GM23338 (cell line): ENCODE measurements around the gene ATP8B4. TPM values are rescaled to one million over a fixed set of nuclear protein-coding genes. Genes with fewer than 3 reads are reported as not detected.
A peak's percentile ranks its signal among the peaks of the same experiment; 100 is the strongest.

Experiments
- ATAC-seq: fragments of 200-7000 bp; cut with Tn5 transposase; 3 replicates; pipeline ENCODE4 v1.9.1; 2020
- DNase-seq: peaks from one replicate; pipeline ENCODE4 v3.0.0-alpha.2; 2015; ENCODE audit warnings: low spot score
- H2AFZ ChIP-seq: fragments of 200-600 bp; sonication (generic); 2 replicates; pipeline ENCODE4 v1.8.0; 2016; ENCODE audit warnings: antibody characterized with exemption, mild to moderate bottlenecking, moderate library complexity
- H3F3A ChIP-seq: fragments of 200-600 bp; sonication (generic); replicated peaks from 2 replicates; pipeline ENCODE4 v1.8.0; 2017; ENCODE audit warnings: antibody characterized with exemption, mixed run types, low read depth
- H3K27ac ChIP-seq: fragments of 200-600 bp; sonication (generic); 2 replicates; pipeline ENCODE4 v1.6.1; 2016; ENCODE audit warnings: low read depth
- H3K27me3 ChIP-seq: fragments of 200-600 bp; sonication (generic); 2 replicates; pipeline ENCODE4 v1.8.0; 2016; ENCODE audit warnings: mild to moderate bottlenecking, mixed run types, moderate library complexity; ENCODE audit not compliant: insufficient read depth
- H3K36me3 ChIP-seq: fragments of 200-600 bp; sonication (generic); 2 replicates; pipeline ENCODE4 v1.8.0; 2016; ENCODE audit warnings: mild to moderate bottlenecking; ENCODE audit not compliant: insufficient read depth
- H3K4me1 ChIP-seq: fragments of 200-600 bp; sonication (generic); 2 replicates; pipeline ENCODE4 v1.8.0; 2016; ENCODE audit warnings: mild to moderate bottlenecking, moderate library complexity; ENCODE audit not compliant: insufficient read depth
- H3K4me2 ChIP-seq: fragments of 200-600 bp; sonication (generic); 2 replicates; pipeline ENCODE4 v1.7.1; 2017; ENCODE audit warnings: mixed run types
- H3K4me3 ChIP-seq: fragments of 200-600 bp; sonication (generic); 2 replicates; pipeline ENCODE4 v1.6.1; 2016; ENCODE audit warnings: mixed run types
- H3K79me2 ChIP-seq: fragments of 200-600 bp; sonication (generic); replicated peaks from 2 replicates; pipeline ENCODE4 v1.8.0; 2017; ENCODE audit warnings: mild to moderate bottlenecking; ENCODE audit not compliant: insufficient read depth
- H3K9me2 ChIP-seq: fragments of 200-600 bp; sonication (generic); 2 replicates; pipeline ENCODE4 v1.8.0; 2017; ENCODE audit not compliant: insufficient read depth
- H4K20me1 ChIP-seq: fragments of 200-600 bp; sonication (generic); replicated peaks from 2 replicates; pipeline ENCODE4 v1.8.0; 2017; ENCODE audit warnings: mild to moderate bottlenecking; ENCODE audit not compliant: insufficient read depth
- H3K27ac Mint-ChIP-seq: 2 replicates; pipeline ENCODE4 v1.8.0; 2020; ENCODE audit warnings: inconsistent platforms, mild to moderate bottlenecking, moderate library complexity, mixed read lengths
- H3K27me3 Mint-ChIP-seq: 3 replicates; pipeline ENCODE4 v1.8.0; 2022; ENCODE audit warnings: low read depth, mild to moderate bottlenecking, moderate library complexity, mixed read lengths, inconsistent platforms; ENCODE audit not compliant: insufficient read depth, poor library complexity
- H3K36me3 Mint-ChIP-seq: 3 replicates; pipeline ENCODE4 v1.8.0; 2021; ENCODE audit warnings: low read depth, mild to moderate bottlenecking, inconsistent platforms, moderate library complexity, mixed read lengths
- H3K4me1 Mint-ChIP-seq: 3 replicates; pipeline ENCODE4 v1.8.0; 2020; ENCODE audit warnings: mild to moderate bottlenecking, inconsistent platforms, mixed read lengths
- H3K4me3 Mint-ChIP-seq: 3 replicates; pipeline ENCODE4 v1.8.0; 2021; ENCODE audit warnings: moderate library complexity, mild to moderate bottlenecking, inconsistent platforms, mixed read lengths
- H3K9me3 Mint-ChIP-seq: 3 replicates; pipeline ENCODE4 v1.8.0; 2020; ENCODE audit warnings: moderate library complexity, mild to moderate bottlenecking, inconsistent platforms, mixed read lengths
- CREB1 ChIP-seq: fragments of 250-450 bp; sonication (Bioruptor Pico); IDR thresholded peaks from 2 replicates; pipeline ENCODE4 v1.5.0; 2020; ENCODE audit warnings: low read depth, mild to moderate bottlenecking, moderate library complexity
- CTCF ChIP-seq, 2 experiments: fragments of 200-600 bp in 1 of 2; sonication (generic) in 1 of 2; conservative IDR thresholded peaks; 2 replicates each; pipeline versions ENCODE4 v1.5.1 to v1.6.1; 2016 to 2017; ENCODE audit warnings: antibody characterized with exemption in 2 of 2, low read depth in 2 of 2, mild to moderate bottlenecking in 2 of 2, moderate library complexity in 1 of 2
- EZH2 ChIP-seq: fragments of 200-600 bp; sonication (generic); IDR thresholded peaks from one replicate; pipeline ENCODE4 v1.8.0; 2017; ENCODE audit warnings: antibody characterized with exemption, mild to moderate bottlenecking, low read depth; ENCODE audit not compliant: unreplicated experiment
- JUNB ChIP-seq: IDR thresholded peaks from one replicate; pipeline ENCODE4 v1.6.1; 2016; ENCODE audit warnings: antibody characterized with exemption; ENCODE audit not compliant: unreplicated experiment
- STAT1 ChIP-seq: IDR thresholded peaks from one replicate; pipeline ENCODE4 v1.6.1; 2016; ENCODE audit warnings: antibody characterized with exemption; ENCODE audit not compliant: unreplicated experiment
- ZNF331 ChIP-seq: fragments of 250-450 bp; sonication (Bioruptor Pico); IDR thresholded peaks from 2 replicates; pipeline ENCODE4 v1.5.0; 2020; ENCODE audit warnings: low read depth, mild to moderate bottlenecking, moderate library complexity
- ZNF462 ChIP-seq: fragments of 250-450 bp; sonication (Bioruptor Pico); IDR thresholded peaks from 2 replicates; pipeline ENCODE4 v1.5.0; 2020; ENCODE audit warnings: mild to moderate bottlenecking, moderate library complexity
- polyA plus RNA-seq: library from polyadenylated mRNA; unstranded; fragments of >200 nt; fragmentation: Nextera tagmentation; extraction: Ambion mirVana; gene quantifications from 2 replicates; pipeline ENCODE4 v1.2.1, GENCODE V29; 2016
- total RNA-seq: library from RNA; depleted of rRNA; stranded (reverse); fragments of >200 nt; shearing (Covaris generic); gene quantifications from 2 replicates; pipeline ENCODE4 v1.2.3, GENCODE V29; 2014

The ATP8B4 gene
- total and polyA plus RNA-seq, 2 experiments from 2014 or later, result 0.24 TPM; not detected in 1

- H3K79me2 ChIP-seq, result no peaks in the 10 kb centered on the region
- H3K4me2 ChIP-seq, result no peak overlapping the region
- Mint-ChIP-seq H3K4me3 (no peak overlapping the region), H3K27ac (no peak overlapping the region), H3K4me1 (peaks cover 12% of the 10 kb centered on the region), H3K27me3 (peaks cover 2% of the 10 kb centered on the region), H3K9me3 (no peaks in the 10 kb centered on the region), H3K36me3 (no peaks in the 10 kb centered on the region)
- DNase-seq, result peak; percentile 27
- H3K4me1 ChIP-seq, result peaks cover 5% of the 10 kb centered on the region; the same call in 1 of the 2 replicates
- H3K4me3 ChIP-seq, result no peak overlapping the region
- no peaks in the 10 kb centered on the region for H3K36me3 ChIP-seq
- no peak overlapping the region for H2AFZ ChIP-seq
- H4K20me1 ChIP-seq, result no peaks in the 10 kb centered on the region
- ATAC-seq, result no peak
- H3K27me3 ChIP-seq, result no peaks in the 10 kb centered on the region
- TF ChIP-seq CTCF (conservative IDR thresholded peaks at IDR 0.05; ENCODE audit: low read depth in 2 of 2), result peak; percentile 27 to 43; a peak in 2 of 4 replicates
- TF ChIP-seq ZNF462 (CRISPR knock-in tag), result no peak
- H3K27ac ChIP-seq, result no peak overlapping the region
- H3F3A ChIP-seq, result no peaks in the 10 kb centered on the region
- H3K9me2 ChIP-seq, result no peaks in the 10 kb centered on the region; the same call in 1 of the 2 replicates
These were observed 9.2 kb upstream of the ATP8B4 start for GRCh38 chr15:50128266-50128665.

GRCh38 chr15:50127255-50127777 lies 8.3 kb upstream of the ATP8B4 start:
- no peak for ATAC-seq
- no peak for TF ChIP-seq CTCF (conservative IDR thresholded peaks at IDR 0.05; ENCODE audit: low read depth in 2 of 2)
- no peak for TF ChIP-seq EZH2
- TF ChIP-seq JUNB, result no peak
- TF ChIP-seq ZNF331 (CRISPR knock-in tag), result no peak
- TF ChIP-seq STAT1, result no peak
- TF ChIP-seq CREB1 (CRISPR knock-in tag), result no peak

More at GRCh38 chr15:50127255-50127777, 8.3 kb upstream of the ATP8B4 start:
- Histone ChIP-seq H3K4me2 (no peak overlapping the region), H3K4me1 (peaks cover 5% of the 10 kb centered on the region; the same call in 1 of the 2 replicates), H3K27ac (no peak overlapping the region), H3F3A (no peaks in the 10 kb centered on the region), H3K9me2 (no peaks in the 10 kb centered on the region; the same call in 1 of the 2 replicates), H3K27me3 (no peaks in the 10 kb centered on the region), H3K79me2 (no peaks in the 10 kb centered on the region), H3K4me3 (no peak overlapping the region), H4K20me1 (no peaks in the 10 kb centered on the region), H3K36me3 (no peaks in the 10 kb centered on the region), H2AFZ (0 out of 2 replicates have a peak overlapping the region, but pooled peaks have one; percentile 38)
- Mint-ChIP-seq H3K4me3 (no peak overlapping the region), H3K36me3 (no peaks in the 10 kb centered on the region), H3K9me3 (no peaks in the 10 kb centered on the region), H3K4me1 (peaks cover 12% of the 10 kb centered on the region), H3K27ac (no peak overlapping the region), H3K27me3 (peaks cover 2% of the 10 kb centered on the region)
- DNase-seq, result no peak
